ENCODE measurements around the gene GNS. TPM values are rescaled to one million over a fixed set of nuclear protein-coding genes. Genes with fewer than 3 reads are reported as not detected.

GNS gene
- total RNA-seq (129 and 142 TPM in 2 replicates), polyA plus RNA-seq (92.8 and 107 TPM in 2 replicates), polyA minus RNA-seq (380 and 387 TPM in 2 replicates), Bru-seq, nascent RNA (percentile 79 among the genes with signal in this experiment), BruChase-seq, experiment 1, labeled RNA remaining after a 6-hour chase (percentile 89 among the genes with signal in this experiment), BruChase-seq, experiment 2, labeled RNA remaining after a 2-hour chase (percentile 81 among the genes with signal in this experiment)
- polyA plus RNA-seq (2011; cell fraction: cytosol; rRNA removed), result 79.2 and 81.1 TPM in 2 replicates
- polyA plus RNA-seq (2011; cell fraction: nucleus; rRNA removed), result 56.6 and 67.1 TPM in 2 replicates
- 131 and 155 TPM in 2 replicates for polyA plus RNA-seq (2012)
- polyA minus RNA-seq (2011; cell fraction: cytosol; rRNA and poly(A)+ RNA removed), result 71.4 TPM
- polyA minus RNA-seq (2011; cell fraction: nucleus; rRNA and poly(A)+ RNA removed), result 61.7 and 108 TPM in 2 replicates
- long read RNA-seq, full-length matches to known transcripts, result 215 of 257 reads
- long read RNA-seq, partial matches to known transcripts, result 6 of 257 reads
- long read RNA-seq, other reads (novel, unspliced or antisense), result 36 of 257 reads

DNA sequence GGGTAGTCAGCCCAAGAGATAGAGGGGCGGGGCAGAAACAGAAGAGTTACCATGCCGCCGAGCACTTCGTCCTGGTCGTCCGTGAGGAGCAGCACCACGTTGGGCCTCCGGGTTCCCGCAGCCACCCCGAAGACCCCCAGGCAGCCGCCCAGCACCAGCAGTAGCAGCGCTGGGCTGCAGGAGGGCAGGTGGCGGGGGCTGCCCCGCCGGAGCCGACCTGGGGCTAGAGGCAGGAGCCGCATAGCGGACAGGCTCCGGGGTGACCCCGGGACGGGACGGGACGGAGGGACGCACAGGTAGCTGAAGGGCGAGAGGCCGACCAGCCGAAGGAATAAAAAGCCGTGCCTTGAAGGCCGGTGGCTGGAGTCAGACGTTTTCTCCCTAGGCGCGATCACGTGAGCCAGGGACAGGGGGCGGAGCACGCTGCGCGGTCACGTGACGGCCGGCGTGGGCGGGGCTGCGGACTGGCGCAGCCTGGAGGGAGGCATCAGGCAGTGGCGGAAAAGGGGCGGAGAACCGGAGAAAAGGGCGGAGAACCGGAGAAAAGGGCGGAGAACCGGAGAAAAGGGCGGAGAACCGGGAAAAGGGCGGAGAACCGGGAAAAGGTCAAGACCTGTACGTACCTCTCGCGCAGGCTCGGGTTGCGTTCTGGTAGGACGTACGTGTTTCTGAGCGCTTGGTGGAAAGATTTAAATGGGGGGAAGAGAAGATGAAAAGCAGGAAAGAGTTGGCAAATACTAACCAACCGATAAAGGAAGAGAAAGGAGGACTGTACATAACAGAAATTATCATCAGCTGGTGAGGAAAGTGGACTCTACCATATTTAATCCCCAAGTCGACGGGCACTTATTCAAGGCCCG is at the start of gene GNS:
GNS (minus strand) TSS at position 372 of the 860 bp plus-strand sequence; CDS start at position 242, 130 bp downstream.
- ChIA-PET CTCF (interaction anchor here (0.8 to 1.1 kb wide), 3 partner anchors 13 to 210 kb away, joined by 3 to 6 read pairs (median 3); no protein-coding TSS in a partner anchor), POLR2A (no interaction called here)
- Histone ChIP-seq H3K4me3 (replicated peaks in 1 of 3; ENCODE audit: insufficient read depth in 1 of 3, low read depth in 1 of 3, low read length in 3 of 3) (peak within 1 kb of the TSS; percentile 76 to 79 (median 77)), H3K4me2 (ENCODE audit: insufficient read depth, low read length) (peak within 1 kb of the TSS; percentile 90), H2AFZ (ENCODE audit: low read depth, low read length) (peak within 1 kb of the TSS; percentile 92), H3K27ac (ENCODE audit: insufficient read depth, low read depth, low read length) (peak within 1 kb of the TSS; percentile 39), H3K9ac (replicated peaks; ENCODE audit: extremely low read depth, insufficient read depth, low read length) (peak within 1 kb of the TSS; percentile 80), H3K4me1 (ENCODE audit: control insufficient read depth, extremely low read depth, insufficient read depth, low read length) (peaks cover 17% of the 10 kb centered on the region), H3K9me1 (replicated peaks; ENCODE audit: control insufficient read depth, extremely low read depth, insufficient read depth, low read length) (no peaks in the 10 kb centered on the region), H3K36me3 (ENCODE audit: control insufficient read depth in 2 of 2, extremely low read depth in 1 of 2, insufficient read depth in 2 of 2, low read length in 2 of 2) (no peaks in the 10 kb centered on the region), H3K27me3 (ENCODE audit: control insufficient read depth in 2 of 2, insufficient read depth in 2 of 2, low read length in 2 of 2) (no peaks in the 10 kb centered on the region), H4K20me1 (replicated peaks; ENCODE audit: control insufficient read depth, extremely low read depth, insufficient read depth, low read length) (no peaks in the 10 kb centered on the region), H3K79me2 (ENCODE audit: control insufficient read depth, insufficient read depth, low read length) (peaks cover 19% of the 10 kb centered on the region), H3K9me3 (replicated peaks; ENCODE audit: control insufficient read depth, insufficient read depth, low read length) (no peaks in the 10 kb centered on the region)
- DNase-seq (ENCODE audit: low read depth, low spot score) (peak; percentile 98), FAIRE-seq (peak; percentile 88)
- intact Hi-C loops (cut with micrococcal nuclease), result loop anchor here (1.0 kb wide), 1 partner anchor 21 kb away; no protein-coding TSS in a partner anchor
- no TSS peak for BruUV-seq (replicated peaks)
- dilution Hi-C loops (cut with MboI; ENCODE audit: extremely low pct_ligation_motif_present, low sequenced_read_pairs), result no loop called here
- TF ChIP-seq POLR2A (IDR thresholded peaks at IDR 0.05; ENCODE audit: low read depth, low read length) (peak; percentile 51), GATA2 (IDR thresholded peaks at IDR 0.05; ENCODE audit: insufficient read depth, insufficient read length, low read depth, low read length) (no peak), EZH2 (IDR thresholded peaks at IDR 0.05; ENCODE audit: borderline replicate concordance, low read depth, low read length, severe bottlenecking) (no peak), MYC (IDR thresholded peaks at IDR 0.05; ENCODE audit: low read depth, low read length) (no peak), POLR2AphosphoS5 (IDR thresholded peaks at IDR 0.05; ENCODE audit: insufficient read depth, low read depth, low read length) (peak; percentile 54), JUN (IDR thresholded peaks at IDR 0.05; ENCODE audit: borderline replicate concordance, insufficient read depth, insufficient read length, low read depth) (no peak)
- TF ChIP-seq, protein P1, sequence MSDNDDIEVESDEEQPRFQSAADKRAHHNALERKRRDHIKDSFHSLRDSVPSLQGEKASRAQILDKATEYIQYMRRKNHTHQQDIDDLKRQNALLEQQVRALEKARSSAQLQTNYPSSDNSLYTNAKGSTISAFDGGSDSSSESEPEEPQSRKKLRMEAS (IDR thresholded peaks at IDR 0.05; ENCODE audit: insufficient read depth, insufficient read length), result peak; percentile 99

All from endothelial cell of umbilical vein (primary cell).